TTC549 (cell line): ENCODE measurements around the gene SPRED3.

Experiments
- FAIRE-seq: peaks from 2 replicates; lab custom pipeline; 2012; peaks lifted over from hg19 to GRCh38; lab: Jason Lieb, UNC

SPRED3 gene

DNA sequence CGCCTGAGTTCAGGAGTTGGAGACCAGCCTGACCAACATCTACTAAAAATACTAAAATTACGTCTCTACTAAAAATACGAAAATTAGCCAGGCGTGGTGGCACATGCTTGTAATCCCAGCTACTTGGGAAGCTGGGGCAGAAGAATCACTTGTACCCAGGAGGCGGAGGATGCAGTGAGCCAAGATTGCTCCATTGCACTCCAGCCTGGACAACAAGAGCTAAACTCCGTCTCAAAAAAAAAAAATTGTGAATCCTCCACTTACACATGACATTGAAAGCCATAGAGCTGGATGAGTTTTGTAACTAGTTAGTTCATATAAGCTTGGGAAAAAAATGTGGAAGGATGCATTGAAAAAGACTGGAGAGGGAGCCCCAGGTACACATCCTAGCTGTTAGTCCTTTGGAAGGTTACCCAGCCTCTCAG lies 14.6 kb upstream of the SPRED3 start:
- no peak for FAIRE-seq

- peak; percentile 96 for FAIRE-seq
These were observed 14.0 kb upstream of the SPRED3 start, which contains the start of gene PSMD8 for GRCh38 chr19:38374332-38375097. Gene PSMD8 (plus strand): TSS chr19:38374571. CDS start chr19:38374602, 31 bp downstream.

DNA sequence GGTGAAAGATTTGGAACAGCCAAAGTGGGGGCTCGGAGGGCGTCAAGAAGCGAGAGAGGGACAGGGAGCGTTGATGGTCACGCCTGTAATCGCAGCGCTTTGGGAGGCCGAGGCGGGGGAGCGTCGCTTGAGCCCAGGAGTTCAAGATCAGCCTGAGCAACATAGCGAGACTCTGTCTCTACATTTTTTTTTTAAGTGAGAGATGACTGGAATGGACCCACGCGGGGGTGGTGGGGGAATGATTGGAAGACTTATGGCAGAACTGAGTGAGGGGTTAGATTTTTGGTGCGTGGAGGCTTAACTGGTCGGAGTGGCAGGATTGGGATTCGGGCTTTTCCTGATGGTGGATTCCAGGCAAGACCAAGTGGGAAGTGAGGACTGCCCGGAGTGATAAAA lies 13.4 kb upstream of the SPRED3 start:
- FAIRE-seq: no peak

DNA sequence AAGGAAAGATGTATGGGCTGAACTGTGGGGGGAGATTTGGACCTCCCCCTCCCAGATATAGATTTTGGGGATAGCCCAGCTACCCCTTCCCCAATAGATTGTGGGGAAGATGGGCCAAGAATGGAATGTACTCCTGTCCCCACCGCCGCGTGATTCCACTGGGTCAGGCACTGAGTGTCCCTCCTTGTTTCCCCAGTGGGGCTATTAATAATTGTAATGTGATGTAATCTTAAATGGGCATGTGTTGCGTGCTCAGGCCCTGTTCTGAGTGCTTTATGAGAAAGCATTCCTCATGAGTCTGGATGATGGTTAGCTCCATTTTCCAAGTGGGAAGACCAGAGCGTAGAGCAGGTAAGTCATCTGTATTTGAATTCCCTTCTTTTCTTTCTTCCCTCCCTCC lies 12.7 kb upstream of the SPRED3 start:
- FAIRE-seq: no peak

GRCh38 chr19:38376576-38376975 lies 11.9 kb upstream of the SPRED3 start:
- no peak for FAIRE-seq

GRCh38 chr19:38377052-38377451 lies 11.4 kb upstream of the SPRED3 start:
- no peak for FAIRE-seq

DNA sequence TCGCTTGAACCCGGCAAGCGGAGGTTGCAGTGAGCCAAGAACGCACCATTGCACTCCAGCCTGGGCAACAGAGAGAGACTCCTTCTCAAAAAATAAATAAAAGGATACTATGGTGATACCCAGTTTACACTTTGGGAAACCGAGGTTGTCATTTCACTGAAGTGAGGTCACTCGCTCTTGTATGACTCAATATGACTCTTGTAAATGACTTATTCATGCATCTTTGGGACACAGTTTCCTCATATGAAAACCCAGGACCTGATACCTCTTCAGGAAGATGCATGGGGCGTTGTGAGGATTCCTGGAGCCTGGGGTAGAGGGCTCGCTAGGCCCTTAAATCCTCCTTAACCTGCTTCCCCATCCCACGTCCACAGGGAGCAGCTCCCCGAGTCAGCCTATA lies 9.6 kb upstream of the SPRED3 start:
- no peak for FAIRE-seq

DNA sequence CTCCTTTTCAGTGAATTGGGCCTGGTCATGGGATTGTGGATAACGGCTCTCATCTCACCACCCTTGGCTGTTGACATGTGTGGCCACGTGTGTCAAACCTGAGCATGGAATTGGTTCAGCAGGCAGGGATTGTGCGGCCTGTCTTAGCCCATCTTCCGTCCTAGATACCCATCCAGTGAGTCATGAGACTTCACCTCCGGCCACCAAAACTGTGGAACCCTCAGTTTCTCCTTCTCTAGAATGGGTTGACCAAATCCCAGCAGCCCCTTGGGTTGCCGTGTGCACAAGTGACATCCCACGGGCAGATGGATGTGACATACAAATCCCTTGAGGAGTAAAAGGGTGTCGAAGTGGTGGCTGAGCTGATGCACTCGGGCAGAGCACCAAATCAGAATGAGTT lies 7.4 kb upstream of the SPRED3 start:
- FAIRE-seq: no peak

DNA sequence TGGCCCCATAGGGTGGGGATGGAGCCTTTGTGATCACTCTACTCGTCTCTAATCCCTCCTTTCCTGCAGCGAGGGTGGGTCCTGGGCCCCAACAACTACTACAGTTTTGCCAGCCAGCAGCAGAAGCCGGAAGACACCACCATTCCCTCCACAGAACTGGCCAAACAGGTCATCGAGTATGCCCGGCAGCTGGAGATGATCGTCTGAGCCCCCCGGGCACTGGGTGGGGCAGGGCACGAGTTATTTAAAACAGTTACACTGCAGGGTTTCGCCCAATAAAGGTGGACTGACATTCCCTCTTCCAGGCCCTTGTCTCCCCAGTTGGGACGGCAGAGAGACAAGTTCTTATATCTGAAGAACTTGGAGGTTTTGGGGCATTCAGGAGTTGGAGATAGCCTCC lies 5.3 kb upstream of the SPRED3 start:
- FAIRE-seq: no peak

DNA sequence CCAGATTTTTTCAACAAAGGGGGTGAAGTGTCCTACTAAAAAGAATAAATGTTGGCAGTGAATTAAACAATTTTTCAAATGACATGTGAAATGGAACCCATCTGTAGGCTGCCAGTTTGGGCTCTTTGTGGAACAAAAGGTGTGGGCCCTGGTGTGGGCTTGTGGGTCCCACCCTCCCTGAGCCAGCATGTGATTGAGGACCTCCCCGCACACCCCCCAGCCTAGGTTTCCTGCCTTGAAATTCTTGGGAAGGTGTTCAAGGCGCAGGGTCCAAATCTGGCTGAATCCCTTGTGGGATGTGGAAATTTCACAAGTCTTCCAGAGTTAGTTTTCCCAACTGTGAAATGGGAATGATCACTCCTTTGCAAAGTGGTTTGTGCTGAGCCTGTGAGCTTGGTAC lies 4.8 kb upstream of the SPRED3 start:
- FAIRE-seq: no peak

- no peak for FAIRE-seq
These were observed 4.1 kb upstream of the SPRED3 start for GRCh38 chr19:38384209-38385027.

DNA sequence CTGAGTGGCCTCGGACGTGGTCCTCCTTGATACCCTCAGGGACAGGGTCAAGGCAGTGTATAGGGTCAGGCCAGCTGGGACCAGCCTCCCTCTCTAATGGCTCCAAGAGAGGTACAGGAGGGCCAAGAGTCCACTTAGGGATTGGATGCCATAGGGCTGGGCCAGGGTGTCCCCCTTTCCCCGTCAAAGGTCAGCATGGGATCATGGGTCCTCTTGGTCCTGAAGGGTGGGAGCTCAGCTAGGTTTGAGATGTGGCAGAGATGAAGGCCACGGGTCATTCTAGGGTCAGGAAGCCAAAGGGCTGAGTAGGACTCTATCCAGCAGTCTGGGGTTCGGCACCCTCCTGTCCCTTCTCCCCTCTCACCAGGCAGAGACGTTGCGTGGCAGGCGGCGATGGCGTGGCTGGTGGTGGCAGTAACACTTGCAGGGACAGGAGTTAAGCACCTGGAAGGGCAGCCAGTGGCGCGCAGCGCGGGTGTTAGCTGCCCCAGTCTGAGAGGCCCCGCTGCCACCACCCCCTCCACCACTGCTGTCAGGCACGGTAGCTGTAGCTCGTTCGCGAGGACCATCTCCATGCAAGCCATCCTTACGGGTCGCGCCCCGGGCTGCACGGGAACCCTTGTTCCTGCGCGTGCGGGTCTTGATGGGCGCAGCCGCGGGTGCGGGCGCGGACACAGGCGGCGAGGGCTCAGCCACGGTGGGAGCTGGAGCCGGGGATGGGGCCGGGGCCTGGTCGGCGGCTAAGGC lies 3.3 kb upstream of the SPRED3 start:
- FAIRE-seq: no peak

- FAIRE-seq: no peak
These were observed 2.7 kb upstream of the SPRED3 start for GRCh38 chr19:38385804-38386257.

- FAIRE-seq: no peak
These were observed 2.1 kb upstream of the SPRED3 start for GRCh38 chr19:38386300-38386970.

DNA sequence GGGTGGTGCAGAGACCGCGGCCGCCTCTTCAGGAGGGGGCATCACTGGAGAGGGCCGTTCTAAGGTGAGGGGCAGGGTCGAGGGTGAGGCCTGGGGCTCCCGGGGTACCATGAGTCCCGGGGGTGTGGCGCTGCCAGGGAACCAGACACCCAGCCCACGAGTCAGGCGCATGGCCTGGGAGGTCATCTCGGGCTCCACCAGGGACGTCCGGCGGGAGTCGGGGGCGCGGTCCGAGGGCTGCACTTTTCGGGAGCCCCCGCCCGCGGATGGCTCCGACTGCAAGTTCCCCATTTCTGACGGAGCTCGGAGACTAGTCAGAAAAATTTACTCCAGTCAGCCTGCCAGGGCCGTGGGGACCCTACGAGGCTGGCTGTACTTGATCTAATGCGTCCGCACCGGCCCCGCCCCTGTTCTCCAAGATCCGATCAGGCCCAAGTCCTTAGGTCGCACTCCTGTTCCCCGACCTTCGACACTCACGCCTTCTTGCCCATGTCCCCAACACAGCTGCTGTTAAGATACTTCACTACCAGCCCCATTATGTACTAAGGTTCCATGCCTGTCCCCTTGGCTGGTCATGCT lies 1.4 kb upstream of the SPRED3 start:
- no peak for FAIRE-seq

DNA sequence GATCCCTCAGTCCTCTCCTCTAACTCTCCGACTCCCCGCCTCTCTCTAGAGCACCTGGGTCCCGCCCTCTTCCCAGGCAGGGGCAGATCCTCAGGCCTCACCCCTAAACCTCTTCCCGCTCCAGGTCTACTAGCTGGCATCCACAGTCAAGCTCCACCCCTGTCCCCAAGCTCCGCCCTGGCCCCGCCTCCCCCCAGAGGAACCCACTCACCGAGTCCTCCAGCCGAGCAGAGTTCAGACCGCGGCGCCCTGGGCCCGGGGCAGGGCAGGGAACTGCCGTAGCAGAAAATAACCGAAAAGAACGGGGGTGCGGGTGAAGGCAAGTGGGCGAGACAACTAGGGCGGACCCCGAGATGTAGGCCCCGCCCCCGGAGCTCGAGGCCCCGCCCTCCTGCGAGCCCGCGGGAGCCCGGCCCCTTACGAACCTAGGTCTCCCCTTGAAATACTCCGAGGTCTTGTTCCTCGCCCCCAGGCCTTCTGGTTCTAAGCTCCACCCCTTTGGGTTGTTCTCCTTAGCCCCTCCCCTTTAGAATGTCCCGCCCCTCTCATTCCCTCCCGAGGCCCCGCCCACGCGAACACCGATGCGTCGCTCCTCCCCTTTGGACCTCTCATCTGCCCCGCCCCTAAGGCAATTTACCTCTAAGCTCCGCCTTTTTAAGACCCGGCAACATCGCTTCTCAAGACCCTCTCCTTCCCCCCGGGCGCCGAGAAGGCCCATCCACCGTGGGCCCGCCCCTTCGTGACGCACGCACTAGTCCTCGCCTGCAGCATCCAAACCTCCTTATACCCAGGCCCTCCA lies 748 bp upstream of the SPRED3 start, which contains the start of gene GGN:
Gene GGN (minus strand): TSS at position 485 of the 799 bp plus-strand sequence. CDS start 773 bp downstream, outside the sequence.
- peak; percentile 89 for FAIRE-seq

- no peak for FAIRE-seq
These were observed 816 bp downstream of the SPRED3 start for GRCh38 chr19:38389101-38389925.

DNA sequence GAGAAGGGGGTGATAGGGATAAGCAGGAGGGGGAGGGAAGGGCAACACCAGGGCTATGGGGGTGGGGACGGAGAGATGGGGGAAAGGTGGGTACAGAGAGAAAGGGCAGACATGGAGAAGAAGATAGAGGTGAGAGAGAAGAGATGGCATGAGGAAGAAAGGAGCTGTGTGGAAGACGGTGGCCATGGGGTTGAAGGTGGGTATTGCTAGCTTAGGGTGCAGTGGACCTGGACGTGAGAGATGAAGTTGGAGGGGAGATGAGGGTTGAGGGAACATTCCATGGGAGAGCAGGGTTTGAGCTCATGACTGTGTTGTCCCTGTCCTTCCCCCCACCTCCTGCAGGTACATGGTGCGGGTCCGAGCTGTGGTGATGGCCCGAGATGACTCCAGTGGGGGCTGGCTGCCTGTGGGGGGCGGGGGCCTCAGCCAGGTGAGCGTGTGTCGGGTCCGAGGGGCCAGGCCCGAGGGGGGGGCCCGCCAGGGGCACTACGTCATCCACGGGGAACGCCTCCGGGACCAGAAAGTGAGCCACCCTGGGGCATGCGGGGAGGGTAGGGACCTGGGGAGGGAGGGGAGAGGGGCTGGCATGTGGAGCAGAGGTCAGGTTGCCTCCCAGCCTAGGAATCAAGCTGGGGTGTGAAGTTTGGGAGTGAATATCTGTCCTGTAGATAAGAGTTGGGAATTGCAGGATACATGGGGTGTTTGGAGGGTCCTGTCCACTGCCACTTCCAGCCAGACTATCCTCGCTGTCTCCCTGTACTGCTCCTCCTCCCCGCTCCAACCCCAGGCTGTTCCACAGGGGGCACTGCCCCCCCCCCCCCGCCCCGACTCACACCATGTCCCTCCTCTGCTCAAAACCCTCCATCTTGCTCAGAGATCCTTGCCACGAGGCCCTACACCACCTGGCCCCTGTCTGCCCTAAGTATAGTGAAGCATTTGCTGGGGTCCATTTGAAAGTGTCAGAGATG lies 1.7 kb downstream of the SPRED3 start:
- FAIRE-seq: no peak
